ENCODE measurements around the gene TOM1. TPM values are rescaled to one million over a fixed set of nuclear protein-coding genes. Genes with fewer than 3 reads are reported as not detected.

The TOM1 gene
- total and polyA plus RNA-seq, 2 of the 13 experiments (the other 11 are each of a cell fraction or from before 2014, with no cell fraction given): 30.8 to 87.3 TPM

- POLR2A ChIA-PET: interaction anchor here (0.6 to 3.0 kb wide), 7 partner anchors 8 to 118 kb away, joined by 3 to 28 read pairs (median 5); partner anchors contain the start of gene TOM1
- WGBS (ENCODE audit: low lambda C conversion rate): 45% methylated on average over 23 of the region's 23 CpGs
- in situ Hi-C loops (cut with HindIII; ENCODE audit: extremely low pct_ligation_motif_present, low pct_unique_long_range_greater_than_20kb) (no loop called here), intact Hi-C loops (cut with micrococcal nuclease; ENCODE audit: unreplicated experiment) (loop anchor here (5.0 kb wide), 1 partner anchor 69 kb away; no protein-coding TSS in a partner anchor)
- FAIRE-seq (peak; percentile 37), ATAC-seq (peak; percentile 35; the same call in 2 of the 3 replicates), DNase-seq (ENCODE audit: low spot score) (no peak)
- Histone ChIP-seq H3K36me3 (replicated peaks in 1 of 2; ENCODE audit: control insufficient read depth in 1 of 2, insufficient read depth in 2 of 2, low read length in 2 of 2) (peaks cover 3 to 8% of the 10 kb centered on the region in 2 experiments; a peak in 2 of 5 replicates), H3K4me1 (ENCODE audit: insufficient read depth, low read length) (peaks cover 26% of the 10 kb centered on the region), H3K9me3 (ENCODE audit: low read length) (no peaks in the 10 kb centered on the region), H3K27me3 (ENCODE audit: control insufficient read depth in 1 of 2, insufficient read depth in 2 of 2, low read length in 2 of 2) (no peaks in the 10 kb centered on the region; a peak in 1 of 5 replicates), H4K20me1 (ENCODE audit: insufficient read depth, low read length) (no peaks in the 10 kb centered on the region), H3K9ac (ENCODE audit: insufficient read depth, low read depth, low read length) (peak overlapping the region; percentile 95), H3K4me3 (replicated peaks in 1 of 3; ENCODE audit: insufficient read depth in 1 of 3, low read depth in 2 of 3, low read length in 3 of 3) (peak overlapping the region; percentile 75 to 89 (median 76)), H3K79me2 (ENCODE audit: insufficient read depth, low read length) (peaks cover 29% of the 10 kb centered on the region), H3K27ac (ENCODE audit: extremely low read length, insufficient read depth, low read length) (peak overlapping the region; percentile 89), H3K4me2 (ENCODE audit: low read depth, low read length) (peak overlapping the region; percentile 93), H2AFZ (ENCODE audit: low read length) (no peak overlapping the region)
- CTCF ChIA-PET (ENCODE audit: low intra/inter-chr PET ratio, low total read pairs): no interaction called here
- BruUV-seq (replicated peaks): TSS peak; percentile 58
- TF ChIP-seq PAF1 (CRISPR knock-in tag; IDR thresholded peaks at IDR 0.05): no peak
- no peak for TF ChIP-seq ARID5B (CRISPR knock-in tag; IDR thresholded peaks at IDR 0.05)
- no peak for TF ChIP-seq NR2C2 (CRISPR knock-in tag; IDR thresholded peaks at IDR 0.05; ENCODE audit: borderline replicate concordance)
- no peak for TF ChIP-seq ZNF703 (CRISPR knock-in tag; IDR thresholded peaks at IDR 0.05; ENCODE audit: borderline replicate concordance)
- TF ChIP-seq NKX3-1 (CRISPR knock-in tag; IDR thresholded peaks at IDR 0.05): no peak
- peak; percentile 74 for TF ChIP-seq ZNF629 (CRISPR knock-in tag; conservative IDR thresholded peaks at IDR 0.05)
Observed at GRCh38 chr22:35258191-35258988, 41.3 kb upstream of the TOM1 start.
